GM12864 (cell line): ENCODE measurements around the gene SEMG1.

Experiments used
- DNase-seq: peaks from one replicate; pipeline ENCODE4 v3.0.0-alpha.2; 2011; ENCODE audit warnings: low read depth
- H3K4me3 ChIP-seq: 2 replicates; pipeline ENCODE4 v1.5.1; 2011; ENCODE audit warnings: mild to moderate bottlenecking, low read depth, low read length, control low read depth
- TF ChIP-seq, protein P1 (sequence below): IDR thresholded peaks from 2 replicates; pipeline ENCODE4 v1.5.1; 2011; ENCODE audit warnings: low read depth, mild to moderate bottlenecking, moderate library complexity, low read length, control low read depth, inconsistent platforms; ENCODE audit errors: missing control alignments

Gene SEMG1

DNA sequence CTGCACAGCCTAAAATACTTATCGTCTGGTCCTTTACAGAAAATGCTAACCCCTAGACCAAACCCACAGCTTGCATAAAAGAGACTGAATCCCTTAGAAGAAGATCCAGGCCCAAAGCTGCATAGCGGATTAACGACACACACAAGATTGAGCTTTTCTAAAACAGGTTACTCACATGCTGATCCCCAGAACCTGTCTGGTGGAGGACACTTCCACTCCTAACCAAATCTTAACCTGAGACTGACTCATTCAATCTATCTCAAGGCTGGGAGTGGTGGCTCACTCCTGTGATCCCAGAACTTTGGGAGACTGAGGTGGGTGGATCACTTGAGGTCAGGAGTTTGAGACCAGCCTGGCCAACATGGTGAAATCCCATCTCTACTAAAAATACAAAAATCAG, 50.3 kb downstream of the SEMG1 start:
- TF ChIP-seq, protein P1, sequence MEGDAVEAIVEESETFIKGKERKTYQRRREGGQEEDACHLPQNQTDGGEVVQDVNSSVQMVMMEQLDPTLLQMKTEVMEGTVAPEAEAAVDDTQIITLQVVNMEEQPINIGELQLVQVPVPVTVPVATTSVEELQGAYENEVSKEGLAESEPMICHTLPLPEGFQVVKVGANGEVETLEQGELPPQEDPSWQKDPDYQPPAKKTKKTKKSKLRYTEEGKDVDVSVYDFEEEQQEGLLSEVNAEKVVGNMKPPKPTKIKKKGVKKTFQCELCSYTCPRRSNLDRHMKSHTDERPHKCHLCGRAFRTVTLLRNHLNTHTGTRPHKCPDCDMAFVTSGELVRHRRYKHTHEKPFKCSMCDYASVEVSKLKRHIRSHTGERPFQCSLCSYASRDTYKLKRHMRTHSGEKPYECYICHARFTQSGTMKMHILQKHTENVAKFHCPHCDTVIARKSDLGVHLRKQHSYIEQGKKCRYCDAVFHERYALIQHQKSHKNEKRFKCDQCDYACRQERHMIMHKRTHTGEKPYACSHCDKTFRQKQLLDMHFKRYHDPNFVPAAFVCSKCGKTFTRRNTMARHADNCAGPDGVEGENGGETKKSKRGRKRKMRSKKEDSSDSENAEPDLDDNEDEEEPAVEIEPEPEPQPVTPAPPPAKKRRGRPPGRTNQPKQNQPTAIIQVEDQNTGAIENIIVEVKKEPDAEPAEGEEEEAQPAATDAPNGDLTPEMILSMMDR: no peak
- H3K4me3 ChIP-seq: no peak overlapping the region
- DNase-seq: no peak

DNA sequence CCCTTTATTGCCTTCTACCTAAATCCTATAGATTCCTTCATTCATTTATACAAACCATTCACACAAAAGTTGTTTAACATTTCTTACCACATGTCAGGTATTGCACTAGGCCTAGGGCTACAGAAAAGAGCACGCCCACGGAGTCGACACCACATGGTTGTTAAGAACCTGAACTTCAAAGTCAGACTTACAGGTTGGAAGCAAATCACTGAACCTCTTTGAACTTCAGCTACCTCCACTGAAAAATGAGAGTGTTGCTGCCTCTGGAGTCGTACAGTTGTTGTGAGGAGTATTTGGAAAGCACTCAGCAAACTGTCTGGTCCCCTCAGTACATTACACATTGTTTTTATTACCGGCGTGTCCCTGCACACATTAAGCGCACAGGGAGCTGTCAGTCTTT, 50.9 kb downstream of the SEMG1 start:
- TF ChIP-seq, protein P1: no peak
- H3K4me3 ChIP-seq: no peak overlapping the region
- DNase-seq: no peak

DNA sequence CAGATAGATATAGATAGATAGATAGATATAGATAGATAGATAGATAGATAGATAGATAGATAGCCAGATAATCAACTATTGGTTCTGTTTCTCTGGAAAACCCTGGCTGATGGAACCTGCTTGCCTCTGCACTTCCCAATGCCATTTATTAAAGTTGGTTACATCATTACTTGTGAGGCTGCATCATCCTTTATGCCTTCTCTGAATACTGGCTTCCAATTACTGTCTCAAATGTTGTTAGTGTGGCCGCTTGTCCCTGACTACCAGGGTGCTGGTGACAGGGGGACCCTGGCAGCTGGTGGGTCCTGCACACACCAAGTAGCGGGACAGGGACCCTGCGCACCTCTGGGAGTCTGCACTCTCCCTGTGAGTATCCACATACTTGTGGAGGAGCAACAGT, 51.4 kb downstream of the SEMG1 start:
- DNase-seq: no peak
- TF ChIP-seq, protein P1: no peak
- no peak overlapping the region for H3K4me3 ChIP-seq

DNA sequence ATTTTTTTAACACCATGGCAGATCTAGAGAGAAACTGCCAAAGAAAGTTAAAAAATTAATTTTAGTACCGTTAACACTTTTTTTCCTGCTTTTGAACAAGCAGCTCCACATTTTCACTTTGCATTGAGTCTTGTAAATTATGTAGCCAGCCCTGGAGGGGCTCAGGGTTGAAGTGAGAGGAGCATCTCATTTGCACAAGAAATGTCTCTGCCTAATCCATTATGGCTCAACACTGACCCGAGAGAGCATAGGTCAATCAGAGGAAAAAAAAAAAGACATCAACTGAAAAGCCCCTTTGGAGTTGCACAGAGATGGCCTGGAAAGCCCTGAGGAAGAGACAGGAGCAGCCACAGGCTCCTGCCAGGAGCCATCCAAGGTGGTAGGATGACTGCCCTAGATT, 51.8 kb downstream of the SEMG1 start:
- TF ChIP-seq, protein P1: no peak
- no peak overlapping the region for H3K4me3 ChIP-seq
- DNase-seq: no peak
